HG03460 (cell line): Measurements from ENCODE around the gene ADAM12.
"Not testable (repeated sequence)": the region's sequence is repeated elsewhere in the genome, so short reads cannot be mapped to it uniquely, and the experiment has no call there.

Experiments
- ATAC-seq: cut with Tn5 transposase; IDR thresholded peaks from one replicate; pipeline ENCODE4 v1.9.1; 2021; ENCODE audit not compliant: unreplicated experiment

The ADAM12 gene

DNA sequence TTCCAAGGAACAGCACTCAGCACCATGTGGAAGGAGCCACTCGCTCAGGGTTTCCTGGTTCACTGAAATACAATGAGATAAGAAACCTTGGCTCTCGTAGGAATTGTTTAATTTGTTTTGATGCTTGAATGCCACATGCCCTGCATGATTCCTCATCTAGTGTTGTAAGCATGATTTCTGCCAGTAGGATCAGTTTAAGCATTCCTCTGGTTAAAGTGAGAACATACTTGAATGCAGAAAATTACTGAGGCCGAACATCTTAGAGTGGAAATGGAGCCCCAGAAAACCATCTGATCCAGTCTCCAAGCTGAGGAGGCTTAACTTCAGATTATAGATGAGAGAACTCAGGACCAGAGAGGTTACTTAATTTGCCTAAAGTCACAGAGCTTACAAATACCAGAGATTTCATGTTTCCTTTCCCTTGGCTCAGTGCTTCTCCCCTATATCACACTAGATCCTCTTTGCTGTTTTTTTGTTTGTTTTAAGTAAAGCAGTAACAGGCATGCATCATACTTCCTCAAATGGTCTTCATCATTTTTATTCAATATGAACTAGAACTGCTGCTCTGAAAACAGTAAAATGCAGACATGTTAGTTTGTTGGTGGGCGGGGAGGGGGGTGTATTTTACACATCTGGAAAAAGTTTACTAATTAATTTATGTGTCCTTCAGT is 125.1 kb downstream of the ADAM12 start:
- no peak for ATAC-seq

DNA sequence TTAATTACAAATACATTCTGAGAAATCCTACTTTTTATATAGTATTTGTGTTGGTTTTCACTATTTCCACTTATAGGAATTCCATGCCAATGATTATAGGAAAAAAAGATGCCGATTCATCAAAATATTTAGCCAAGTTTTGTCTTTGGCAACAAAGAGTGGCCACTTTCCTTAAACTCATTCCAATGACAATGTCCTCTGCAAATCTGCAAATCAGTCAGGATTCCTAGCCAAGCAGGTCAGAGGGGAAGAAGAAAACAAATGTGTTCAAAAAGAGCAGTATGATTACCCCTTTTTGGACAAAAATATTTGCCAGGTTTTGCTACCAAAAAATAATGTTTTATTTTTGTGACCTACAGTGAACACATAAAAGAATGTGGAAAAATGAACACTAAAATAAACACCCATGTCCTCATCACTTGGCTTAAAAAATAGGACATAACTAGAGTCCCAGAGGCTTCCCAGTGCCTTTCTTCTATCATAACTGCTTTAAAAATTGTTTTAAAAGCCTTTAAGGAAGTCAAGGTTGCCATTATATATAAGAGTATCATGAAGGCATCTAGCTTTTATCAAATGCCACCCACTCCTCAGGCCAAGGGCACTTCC is 125.9 kb downstream of the ADAM12 start:
- ATAC-seq = no peak

DNA sequence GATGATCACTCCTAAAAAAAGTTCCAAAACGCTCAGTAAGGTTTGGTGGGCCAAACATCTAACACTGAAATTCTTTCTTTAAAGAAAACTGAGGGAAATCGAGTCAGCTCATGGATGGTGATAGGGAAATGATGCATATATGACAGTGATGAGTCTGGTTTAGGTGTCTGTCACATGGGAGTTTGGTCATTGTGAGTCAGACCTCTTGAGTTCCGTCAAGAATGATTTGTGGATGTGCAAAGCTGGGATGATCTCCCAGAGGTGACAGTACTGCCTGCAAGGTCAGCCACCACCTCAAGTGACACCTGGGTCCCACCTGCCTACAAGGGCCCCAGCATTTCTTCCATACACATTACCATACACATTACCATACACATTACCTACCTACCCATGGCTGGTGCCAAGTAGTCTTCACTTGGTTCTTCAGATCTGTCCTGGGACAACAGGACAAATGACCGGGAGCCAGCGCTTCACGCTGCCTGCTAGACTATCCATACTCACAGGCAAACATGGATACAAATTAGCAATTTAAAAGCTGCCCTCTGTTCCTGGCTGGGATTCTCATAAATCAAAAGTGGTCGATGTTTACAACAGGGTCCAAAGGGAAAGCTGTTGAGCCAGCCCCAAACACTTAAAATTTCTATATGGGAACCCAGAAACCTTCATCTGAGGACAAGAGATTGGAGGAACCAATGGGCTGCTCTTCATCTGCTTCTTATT is 128.4 kb downstream of the ADAM12 start:
- ATAC-seq = no peak

DNA sequence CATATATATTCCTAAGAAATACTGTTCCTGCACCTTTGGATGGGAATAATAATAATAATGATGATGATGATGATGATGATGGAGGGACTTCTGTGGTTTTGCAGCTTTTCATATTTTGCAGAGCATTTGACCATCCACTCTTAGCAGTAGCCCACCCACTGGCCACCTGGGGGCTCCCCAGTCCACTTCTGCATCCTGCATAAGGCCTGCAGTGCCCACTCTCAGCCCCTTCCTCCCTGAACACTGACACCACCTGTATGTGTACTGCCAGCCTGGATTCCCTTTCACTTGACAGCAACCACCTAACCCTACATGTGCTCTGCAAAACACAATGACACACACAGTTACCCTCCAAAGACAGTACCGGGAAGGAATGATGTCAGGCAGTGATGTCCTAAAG is 131.4 kb downstream of the ADAM12 start:
- ATAC-seq = no peak

DNA sequence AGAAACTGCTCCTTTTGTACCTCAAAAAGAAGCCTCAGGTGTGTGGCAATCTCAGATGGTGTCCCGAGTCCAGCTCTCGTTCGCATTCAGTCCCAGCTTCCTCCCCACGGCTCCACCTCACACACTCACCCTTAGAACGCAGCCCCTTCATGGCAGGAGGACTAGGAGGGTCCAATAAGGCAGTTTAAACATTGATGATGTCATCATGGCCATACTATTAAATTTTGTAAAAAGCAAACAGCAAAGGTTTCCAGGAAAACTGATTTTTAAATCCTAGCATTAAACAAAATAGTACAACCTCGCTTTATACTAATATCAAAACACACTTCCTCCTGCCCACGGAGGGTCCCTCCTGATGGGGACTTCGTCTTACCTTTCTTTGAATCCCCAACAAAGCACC is 133.0 kb downstream of the ADAM12 start:
- ATAC-seq = no peak

DNA sequence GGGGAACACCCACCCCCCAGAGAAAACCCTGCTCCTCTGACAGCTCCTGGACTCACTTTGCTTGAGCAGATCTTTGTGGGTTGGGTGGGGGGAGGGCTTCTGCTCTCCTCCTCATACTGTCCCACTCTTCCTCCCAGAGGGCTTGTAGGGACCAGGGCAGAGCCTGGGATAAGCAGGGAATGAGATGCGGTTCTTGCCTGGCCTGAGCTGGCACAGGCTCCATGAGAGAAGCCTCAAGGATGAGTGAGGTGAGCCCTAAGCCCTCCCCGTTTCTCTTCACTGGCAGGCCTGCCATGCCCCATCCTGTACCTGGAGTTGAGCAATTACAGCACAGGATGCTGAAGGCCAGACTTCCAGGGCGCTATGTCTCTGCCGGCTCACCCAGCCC is 134.7 kb downstream of the ADAM12 start:
- no peak for ATAC-seq

DNA sequence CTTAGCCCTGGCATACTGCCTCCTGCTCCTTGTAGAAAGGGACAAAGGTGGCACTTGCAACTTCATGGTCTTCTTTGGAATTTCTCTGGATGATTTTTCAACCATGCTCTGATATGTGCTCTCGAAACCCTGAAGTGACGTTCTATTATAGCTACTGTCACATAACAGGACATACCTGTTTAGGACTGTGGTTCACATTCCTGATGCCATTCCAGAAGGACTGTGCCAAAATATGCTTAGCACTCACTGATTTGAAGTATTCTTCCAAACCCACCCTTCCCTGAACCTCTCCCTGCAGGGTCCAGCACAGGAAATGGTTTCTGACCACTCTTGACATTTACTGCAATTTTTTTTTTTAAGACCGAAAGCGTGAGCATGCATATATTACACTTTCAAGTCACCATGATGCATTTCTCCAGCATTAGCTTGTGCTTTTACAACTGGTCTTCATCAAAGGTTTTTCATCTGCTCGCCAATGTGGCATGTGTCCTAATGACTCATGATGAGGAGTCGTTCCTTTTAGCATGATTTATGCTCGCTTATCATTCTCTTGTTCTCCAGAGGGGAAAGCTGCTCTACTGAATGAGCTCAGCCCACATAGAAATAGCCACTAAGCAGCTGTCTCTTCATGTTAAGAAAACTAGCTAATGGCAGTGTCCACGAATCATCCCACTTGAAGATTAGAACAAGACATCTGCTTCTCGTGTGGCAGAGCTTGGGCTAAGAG is 135.2 kb downstream of the ADAM12 start:
- ATAC-seq = no peak

DNA sequence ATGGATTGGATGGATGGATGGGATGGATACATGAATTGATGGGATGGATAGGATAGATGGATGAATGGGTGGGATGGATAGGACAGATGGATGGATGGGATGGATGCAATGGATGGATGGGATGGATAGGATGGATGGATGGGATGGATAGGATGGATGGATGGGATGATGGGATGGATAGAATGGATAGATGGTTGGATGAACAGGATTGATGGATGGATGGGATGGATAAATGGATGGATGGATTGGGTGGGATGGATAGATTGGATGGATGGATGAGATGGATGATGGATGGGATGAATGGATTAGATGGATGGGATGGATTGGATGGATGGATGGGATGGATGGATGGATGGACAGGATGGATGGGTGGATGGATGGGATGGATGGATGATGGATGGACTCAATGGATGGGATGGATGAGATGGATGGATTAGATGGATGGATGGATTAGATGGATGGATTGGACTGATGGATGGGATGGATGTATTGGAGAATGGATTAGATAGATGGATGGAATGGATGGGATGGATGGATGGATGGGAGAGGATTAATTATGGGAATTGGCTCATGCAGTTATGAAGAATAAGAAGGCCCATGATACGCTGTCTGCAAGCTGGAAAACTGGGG is 136.4 kb downstream of the ADAM12 start:
- ATAC-seq = no peak

DNA sequence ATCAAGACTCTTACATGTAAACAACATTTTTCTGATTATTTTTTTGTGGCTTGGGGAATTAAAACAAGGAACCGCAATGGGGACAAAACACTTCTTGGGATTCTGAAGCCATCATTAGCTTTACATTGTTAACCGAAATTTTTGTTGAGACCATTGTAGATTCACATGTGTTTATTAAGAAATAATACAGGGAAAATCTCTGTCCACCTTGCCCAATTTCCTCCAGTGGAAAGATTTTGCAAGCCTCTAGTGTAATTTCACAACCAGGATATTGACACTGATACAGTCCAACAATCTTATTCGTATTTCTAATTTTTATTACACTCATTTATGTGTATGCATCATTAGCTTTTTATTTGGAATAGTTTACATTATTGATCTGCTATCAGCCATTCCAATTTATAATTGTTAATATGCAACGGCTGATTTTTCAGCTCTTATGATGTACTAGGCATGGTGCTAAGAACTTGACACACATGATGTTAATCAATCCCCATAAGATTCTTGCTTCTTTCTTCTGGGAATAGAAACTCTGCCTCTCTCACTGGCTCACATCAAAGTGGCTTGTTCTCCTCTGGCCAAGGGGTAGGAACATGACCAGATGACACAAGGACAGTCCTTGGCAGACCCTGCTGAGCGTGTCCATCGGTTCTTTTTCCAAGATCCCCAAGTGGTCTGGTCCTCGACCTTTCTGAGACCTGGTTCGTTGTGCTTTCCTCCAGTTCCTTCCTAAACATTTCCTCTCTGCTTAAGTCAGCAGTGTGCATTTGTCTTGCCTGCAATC is 137.6 kb downstream of the ADAM12 start:
- no peak for ATAC-seq

DNA sequence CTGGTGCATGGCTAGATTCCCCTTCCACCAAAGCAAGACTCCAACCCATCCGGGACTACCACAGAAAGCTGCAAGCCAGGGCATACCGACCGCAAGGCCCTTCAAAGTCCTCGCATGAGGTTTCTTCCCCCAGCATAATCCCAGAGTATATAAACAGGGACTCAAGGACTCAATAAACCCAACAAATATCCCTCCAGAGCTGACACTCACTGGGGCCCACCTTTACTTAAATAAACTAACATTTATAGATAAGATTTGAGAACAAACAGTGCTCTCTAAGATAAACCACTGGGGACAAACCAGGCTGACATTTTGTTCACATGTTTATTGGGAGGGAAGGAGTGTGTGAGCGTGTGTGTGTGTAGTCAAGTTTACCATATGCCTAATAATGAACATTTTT is 138.2 kb downstream of the ADAM12 start:
- no peak for ATAC-seq

DNA sequence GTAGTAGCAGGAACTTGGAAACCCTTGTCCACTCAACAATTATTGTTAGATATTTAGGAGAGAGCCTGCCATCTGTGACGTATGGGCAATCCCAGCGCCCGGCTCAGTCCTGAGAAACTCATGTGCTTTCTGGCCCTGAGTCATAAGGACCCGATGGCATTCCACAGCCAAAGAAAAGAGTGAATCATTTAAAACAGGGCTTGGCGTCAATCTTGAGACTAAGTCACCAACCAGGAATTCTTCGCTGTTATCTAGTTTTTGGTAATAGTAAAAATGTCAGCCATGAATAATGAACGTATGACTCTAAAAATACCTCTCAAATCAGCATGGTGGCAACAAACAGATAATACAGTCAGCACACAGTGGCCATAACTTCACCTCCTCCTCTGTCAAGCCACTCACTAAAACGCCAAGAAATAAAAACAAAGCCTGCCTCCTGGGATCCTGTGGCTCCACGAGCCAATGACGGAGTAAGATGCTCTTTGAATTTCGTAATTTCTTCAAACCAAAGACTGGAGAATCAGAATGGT is 140.8 kb downstream of the ADAM12 start:
- no peak for ATAC-seq

DNA sequence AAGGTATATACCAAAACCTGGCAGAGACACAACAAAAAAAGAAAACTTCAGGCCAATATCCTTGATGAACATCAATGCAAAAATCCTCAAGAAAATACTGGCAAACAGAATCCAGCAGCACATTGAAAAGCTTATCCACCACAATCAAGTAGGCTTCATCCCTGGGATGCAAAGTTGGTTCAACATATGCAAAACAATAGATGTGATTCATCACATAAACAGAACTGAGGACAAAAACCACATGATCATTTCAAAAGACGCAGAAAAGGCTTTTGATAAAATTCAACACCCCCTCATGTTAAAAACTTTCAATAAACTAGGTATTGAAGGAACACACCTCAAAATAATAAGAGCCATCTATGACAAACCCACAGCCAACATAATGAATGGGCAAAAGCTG is 141.9 kb downstream of the ADAM12 start:
- not testable (repeated sequence) for ATAC-seq

DNA sequence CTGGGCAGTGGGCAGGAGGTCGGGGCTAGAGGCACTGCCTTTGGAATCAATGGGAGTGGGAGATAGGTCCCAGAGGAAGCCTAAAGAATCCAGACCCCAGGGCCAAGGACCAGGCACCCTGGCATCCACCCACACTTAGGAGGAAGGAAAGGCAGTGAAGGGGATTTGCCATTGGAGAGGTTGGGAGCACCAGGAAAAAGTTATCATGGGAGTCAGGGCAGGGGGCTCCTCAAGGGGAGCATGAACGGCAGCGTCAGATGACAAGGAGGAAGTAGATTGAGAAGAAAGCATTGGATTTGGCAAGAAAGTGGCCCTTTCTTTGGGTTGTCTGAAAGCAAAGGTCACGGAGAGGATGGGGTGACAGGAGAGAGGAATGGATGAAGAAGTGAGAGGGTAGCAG is 142.8 kb downstream of the ADAM12 start:
- ATAC-seq = no peak

DNA sequence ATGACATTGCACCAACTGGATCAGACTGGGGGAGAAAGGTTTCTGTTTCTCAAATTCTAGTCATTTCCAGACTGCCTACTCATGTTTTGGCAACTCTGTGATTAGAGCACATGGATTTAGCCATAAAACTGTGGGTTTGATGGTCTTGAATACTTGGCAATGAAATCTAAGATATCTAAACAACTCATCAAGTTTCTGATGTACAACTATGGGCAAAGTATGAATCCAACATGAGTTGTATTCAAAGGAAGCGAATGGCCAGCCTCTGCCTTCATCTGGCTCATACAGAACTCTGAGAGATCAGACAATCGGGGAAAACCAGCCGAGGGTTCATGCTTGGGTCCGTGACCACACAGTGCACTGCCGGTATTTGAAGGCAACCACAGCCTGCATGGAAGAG is 144.3 kb downstream of the ADAM12 start:
- ATAC-seq = no peak

DNA sequence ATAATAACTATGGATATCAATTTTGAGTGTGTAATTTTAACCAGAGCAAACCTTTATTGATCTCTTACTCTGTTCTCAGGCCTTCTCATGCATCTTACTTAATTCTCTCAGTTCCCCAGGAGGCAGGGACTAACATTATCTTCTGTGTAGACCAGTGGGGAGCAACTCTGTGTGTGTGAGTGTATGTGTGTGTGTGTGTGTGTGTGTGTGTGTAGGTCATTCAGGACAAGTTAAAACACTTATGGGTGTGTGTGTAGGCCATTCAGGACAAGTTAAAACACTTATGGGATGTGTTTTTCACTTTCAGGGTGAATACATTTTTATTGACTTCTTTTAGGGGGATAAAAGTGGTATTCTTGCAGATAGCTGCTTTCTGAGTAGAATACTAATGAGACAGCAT is 145.0 kb downstream of the ADAM12 start:
- no peak for ATAC-seq

DNA sequence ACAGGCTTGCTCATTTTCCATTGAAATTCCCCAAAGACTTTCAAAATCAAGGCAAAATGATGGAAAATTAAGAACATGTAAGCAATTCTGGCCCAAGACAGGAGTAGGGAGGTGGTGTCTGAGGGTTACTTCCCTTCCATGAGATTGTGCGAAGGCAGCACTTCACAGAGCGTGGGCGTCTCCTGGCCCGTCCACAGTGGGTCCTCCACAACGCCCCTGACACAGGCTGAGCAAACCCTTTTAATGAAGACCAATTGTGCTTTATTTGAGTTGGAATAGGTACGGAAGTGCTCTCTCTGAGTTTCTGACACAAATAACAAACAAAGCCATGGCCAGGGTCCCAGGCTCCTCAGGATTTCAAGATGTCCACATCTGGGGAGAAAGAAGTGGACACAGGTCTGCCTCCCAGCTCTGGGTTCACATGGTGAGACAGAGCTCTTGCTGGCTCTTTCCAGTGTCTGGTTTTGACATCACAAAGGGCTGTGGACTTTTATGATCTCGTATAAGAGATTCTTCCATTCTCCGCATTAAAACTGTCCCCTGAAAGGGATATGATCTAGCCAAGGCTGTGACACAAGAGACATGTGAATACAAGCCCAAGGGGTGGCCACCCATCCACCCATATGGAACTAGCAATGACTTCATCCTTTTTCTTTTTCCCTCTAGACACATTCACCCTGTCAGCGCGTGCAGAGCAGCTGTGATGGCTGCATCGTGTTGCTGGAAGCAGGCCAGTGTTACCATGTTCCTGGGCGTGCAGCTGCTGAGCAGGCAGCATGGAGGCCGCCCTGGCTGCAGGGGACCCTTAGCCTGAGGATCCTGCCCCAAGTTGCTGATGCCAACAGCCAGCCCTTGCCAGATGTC is 145.6 kb downstream of the ADAM12 start:
- no peak for ATAC-seq

DNA sequence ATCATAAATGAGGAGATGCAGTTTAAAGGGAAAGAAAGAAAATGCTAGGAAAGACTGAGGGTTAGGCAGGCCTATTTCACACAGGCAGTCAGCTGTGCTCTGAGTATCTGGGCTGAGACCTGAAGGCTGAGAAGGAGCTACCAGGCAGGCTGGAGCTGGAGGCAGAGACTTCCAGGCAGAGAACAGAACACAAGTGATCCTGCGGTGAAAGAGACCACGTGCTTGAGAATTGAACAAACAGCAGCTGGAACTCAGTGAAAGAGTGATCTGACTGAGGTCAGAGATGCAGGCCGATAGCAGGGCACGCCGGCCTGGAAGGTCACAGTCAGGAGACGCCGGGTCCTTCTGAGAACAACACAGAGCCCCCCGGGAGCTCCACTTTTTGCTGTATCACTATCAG is 147.8 kb downstream of the ADAM12 start:
- no peak for ATAC-seq

DNA sequence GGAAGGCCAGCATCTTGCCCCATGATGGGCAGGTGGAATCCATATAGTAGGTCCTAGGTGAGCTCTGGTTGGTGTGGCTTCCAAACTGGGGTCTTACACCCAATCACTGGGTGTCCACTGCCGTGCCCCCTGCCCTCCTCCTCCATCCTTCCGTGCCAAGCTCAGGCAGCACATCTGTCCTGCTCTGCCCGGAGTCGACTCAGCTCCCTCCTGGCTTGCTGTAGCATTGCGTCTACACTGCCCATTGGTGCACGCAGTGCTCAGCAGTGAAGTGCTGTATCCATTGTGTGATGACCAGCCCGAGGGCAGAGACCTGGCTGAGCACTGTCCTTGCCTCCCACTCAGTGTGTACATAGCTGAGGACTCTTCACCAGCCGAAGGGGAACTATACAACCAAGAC is 148.4 kb downstream of the ADAM12 start:
- no peak for ATAC-seq
